ENCODE data around the gene CTRB1. TPM values are rescaled to one million over a fixed set of nuclear protein-coding genes. Genes with fewer than 3 reads are reported as not detected.

The CTRB1 gene
- not detected for total RNA-seq

DNA sequence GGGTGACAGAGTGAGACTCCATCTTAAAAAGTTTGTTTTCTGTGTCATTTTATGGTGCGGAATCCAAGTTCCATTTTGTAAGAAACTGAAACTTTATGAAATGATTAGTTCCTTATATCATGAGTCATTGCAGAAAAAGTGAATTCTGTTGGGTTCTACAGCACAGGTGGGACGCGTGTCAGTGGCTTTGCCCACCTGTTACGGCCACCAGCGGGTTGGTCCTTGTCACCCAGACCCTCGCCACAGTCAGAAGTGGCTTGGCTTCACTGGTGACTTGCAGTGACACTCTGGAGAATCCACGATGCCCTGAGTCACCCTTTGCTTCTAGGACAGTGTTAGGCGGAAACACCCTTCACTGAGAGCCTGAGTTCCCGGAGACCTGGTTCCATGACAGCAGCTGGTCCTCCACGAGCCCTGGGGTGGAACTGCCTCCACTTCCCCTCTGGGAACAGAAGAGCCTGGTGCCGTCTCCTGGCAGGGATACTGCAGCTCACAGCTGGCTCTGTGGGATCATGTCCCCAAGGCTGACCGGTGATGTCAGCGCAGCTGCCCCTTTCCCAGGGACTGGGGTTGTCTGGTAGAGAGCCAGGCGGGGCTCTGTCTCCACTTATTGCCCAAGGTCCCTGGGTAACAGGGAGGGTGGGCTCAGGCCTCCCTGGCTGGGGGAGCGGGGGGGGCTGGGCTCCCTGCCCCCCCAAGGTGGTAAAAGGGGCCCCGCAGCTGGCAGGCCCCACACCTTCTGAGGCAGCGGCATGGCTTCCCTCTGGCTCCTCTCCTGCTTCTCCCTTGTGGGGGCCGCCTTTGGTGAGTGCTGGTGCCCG lies at the start of gene CTRB1:
CTRB1 (plus strand) TSS at position 733 of the 821 bp plus-strand sequence; CDS start at position 753, 20 bp downstream.

DNA sequence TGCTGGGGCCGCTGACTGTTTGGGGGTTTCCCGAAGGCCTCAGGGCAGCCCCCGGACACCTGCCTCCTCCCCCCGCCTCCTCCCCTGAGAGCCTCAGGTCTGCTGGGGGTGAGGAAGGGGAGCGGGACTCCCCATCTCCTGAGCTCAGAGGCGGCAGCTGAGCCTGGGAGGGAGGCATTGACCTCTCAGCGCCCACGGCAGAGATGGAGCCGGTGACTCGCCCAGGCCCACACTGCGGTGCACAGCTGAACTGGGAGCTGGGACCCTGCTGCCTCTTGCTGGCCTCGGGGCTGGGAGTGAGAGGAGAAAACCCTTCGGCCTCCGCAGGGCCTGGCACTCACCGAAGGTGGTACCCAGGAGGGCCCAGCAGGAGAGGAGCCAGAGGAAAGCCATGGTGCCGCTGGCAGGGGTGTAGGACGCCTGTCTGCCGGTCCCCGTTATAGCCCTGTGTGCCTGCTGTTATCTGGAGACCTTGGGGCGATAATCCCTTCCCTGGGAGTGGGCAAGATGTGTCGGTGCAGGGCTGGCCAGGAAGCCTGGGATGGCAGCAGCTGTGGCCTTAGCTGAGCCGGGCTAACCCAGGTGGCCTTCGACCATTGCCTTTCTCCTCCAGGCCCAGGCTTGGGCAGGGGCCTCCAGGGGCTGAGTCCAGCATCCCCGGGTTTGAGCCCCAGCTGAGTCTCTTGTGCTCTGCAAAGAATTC lies 11.9 kb upstream of the CTRB1 start, which contains the start of gene CTRB2:
CTRB2 (minus strand) TSS at position 413 of the 703 bp plus-strand sequence; CDS start at position 393, 20 bp downstream.

DNA sequence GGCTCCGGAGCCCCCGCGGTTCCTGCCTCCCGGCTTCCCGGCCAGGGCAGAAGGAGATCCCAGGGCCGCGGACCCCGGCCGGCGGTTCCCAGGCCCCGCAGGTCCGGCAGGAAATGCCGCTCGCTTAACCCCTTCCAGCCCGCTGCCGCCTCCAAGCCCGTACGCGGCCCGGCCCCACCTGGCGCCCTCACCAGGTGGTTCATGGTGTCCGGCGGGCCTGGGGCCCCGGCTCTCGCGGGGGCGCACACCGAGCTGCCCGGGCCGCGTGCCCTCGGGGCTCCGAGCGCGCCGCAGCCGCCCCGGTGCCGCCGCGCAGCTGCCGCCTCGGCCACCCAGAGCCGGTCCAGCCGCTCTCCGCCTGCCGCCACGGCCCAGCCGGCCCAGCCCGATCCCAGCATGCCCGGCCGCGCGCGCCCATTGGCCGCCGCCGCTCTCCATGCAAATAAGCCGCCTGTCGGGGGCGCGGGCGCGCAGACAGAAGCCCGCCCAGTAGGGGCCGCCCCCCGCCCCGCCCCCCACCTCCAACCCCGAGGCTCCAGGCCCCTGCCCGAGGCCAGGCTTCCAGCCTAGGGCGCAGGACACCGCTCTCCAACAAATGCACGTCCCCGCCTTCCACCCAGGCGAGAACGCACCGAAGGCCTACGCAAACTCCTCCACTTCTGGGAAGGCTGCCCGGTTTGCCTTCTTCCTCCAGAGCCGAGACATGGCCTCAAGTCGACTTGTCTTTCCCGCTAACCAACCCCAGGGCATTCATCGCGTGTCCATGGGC lies 32.7 kb downstream of the CTRB1 start, which contains the start of gene BCAR1:
BCAR1 (minus strand) TSS at position 345 of the 769 bp plus-strand sequence; CDS start at position 203, 142 bp downstream.

Other genes starting within 250 kb of the CTRB1 start
- gene WDR59, start 233.9 kb upstream of the CTRB1 start, total RNA-seq: 10 to 100 TPM; 14.8 to 19.3 TPM
- gene ZNRF1, start 220.0 kb upstream of the CTRB1 start, total RNA-seq: 10 to 100 TPM; 11.0 to 13.8 TPM
- 1 to 10 TPM; 1.4 to 1.7 TPM for gene LDHD, start 102.2 kb upstream of the CTRB1 start, total RNA-seq
- gene ZFP1, start 70.5 kb upstream of the CTRB1 start, total RNA-seq: 10 to 100 TPM in 1 of 2 donors, 1 to 10 TPM in 1; 8.6 to 10.7 TPM
- not detected for gene CTRB2, start 11.8 kb upstream of the CTRB1 start, total RNA-seq
- 10 to 100 TPM; 36.5 to 52.3 TPM for gene BCAR1, start 32.6 kb downstream of the CTRB1 start, total RNA-seq
- 10 to 100 TPM; 21.3 to 26.3 TPM for gene CFDP1, start 214.5 kb downstream of the CTRB1 start, total RNA-seq
- gene TMEM170A, start 245.7 kb downstream of the CTRB1 start, total RNA-seq: 10 to 100 TPM; 11.4 to 19.6 TPM

Data from melanocyte of skin (primary cell).